ENCODE measurements around the gene SPRTN.

- no peak for TF ChIP-seq POLR2AphosphoS5 (IDR thresholded peaks at IDR 0.05; ENCODE audit: borderline replicate concordance, low read depth, low read length)
- no peak for TF ChIP-seq EZH2 (IDR thresholded peaks at IDR 0.05)
- TF ChIP-seq FOXP2 (optimal IDR thresholded peaks at IDR 0.05; ENCODE audit: control extremely low read depth, extremely low read length, insufficient read depth): no peak
Measured at GRCh38 chr1:231335663-231336602, 2.2 kb upstream of the SPRTN start.
